SK-N-SH treated with all-trans-retinoic acid at 6 μM for 48 hours (cell line): ENCODE results near the gene CTNNBL1.

Source experiments
- ATAC-seq: fragments of 200-7000 bp; cut with Tn5 transposase; 3 replicates; pipeline ENCODE4 v1.9.1; 2020; ENCODE audit warnings: mild to moderate bottlenecking, moderate library complexity
- ARNTL ChIP-seq: fragments of 450-650 bp; formaldehyde crosslinking; IDR thresholded peaks from 2 replicates; pipeline ENCODE4 v1.5.0; 2020; ENCODE audit warnings: low read depth, mild to moderate bottlenecking, moderate library complexity, borderline replicate concordance
- BACH2 ChIP-seq: fragments of 250-450 bp; sonication (Bioruptor Pico); IDR thresholded peaks from 2 replicates; pipeline ENCODE4 v1.9.0; 2021; ENCODE audit warnings: mild to moderate bottlenecking, borderline replicate concordance
- CREB5 ChIP-seq: fragments of 250-450 bp; sonication (Bioruptor Pico); IDR thresholded peaks from 2 replicates; pipeline ENCODE4 v1.5.1; 2020; ENCODE audit warnings: low read depth, mild to moderate bottlenecking, moderate library complexity
- CSDC2 ChIP-seq: fragments of 250-450 bp; sonication (Bioruptor Pico); IDR thresholded peaks from 2 replicates; pipeline ENCODE4 v1.5.0; 2020; ENCODE audit warnings: mild to moderate bottlenecking, moderate library complexity
- CSRNP3 ChIP-seq: fragments of 250-450 bp; sonication (Bioruptor Pico); IDR thresholded peaks from 2 replicates; pipeline ENCODE4 v1.5.1; 2021; ENCODE audit warnings: mild to moderate bottlenecking, moderate library complexity
- ESRRG ChIP-seq: fragments of 250-450 bp; sonication (Bioruptor Pico); IDR thresholded peaks from 2 replicates; pipeline ENCODE4 v1.6.1; 2021; ENCODE audit warnings: mild to moderate bottlenecking
- OSR1 ChIP-seq: fragments of 250-450 bp; sonication (Bioruptor Pico); IDR thresholded peaks from 2 replicates; pipeline ENCODE4 v1.8.0; 2022; ENCODE audit warnings: moderate library complexity, mild to moderate bottlenecking, inconsistent platforms
- PATZ1 ChIP-seq: fragments of 250-450 bp; sonication (Bioruptor Pico); IDR thresholded peaks from 2 replicates; pipeline ENCODE4 v1.8.0; 2020; ENCODE audit warnings: mild to moderate bottlenecking, moderate library complexity, borderline replicate concordance
- POU6F1 ChIP-seq: fragments of 250-450 bp; sonication (Bioruptor Pico); IDR thresholded peaks from 2 replicates; pipeline ENCODE4 v1.8.0; 2021; ENCODE audit warnings: low read depth, mild to moderate bottlenecking, moderate library complexity, borderline replicate concordance
- PPARA ChIP-seq: fragments of 250-450 bp; sonication (Bioruptor Pico); IDR thresholded peaks from 2 replicates; pipeline ENCODE4 v1.5.0; 2020; ENCODE audit warnings: mild to moderate bottlenecking, borderline replicate concordance
- RARB ChIP-seq: fragments of 250-450 bp; sonication (Bioruptor Pico); IDR thresholded peaks from 2 replicates; pipeline ENCODE4 v1.8.0; 2021; ENCODE audit warnings: mild to moderate bottlenecking, moderate library complexity
- SNAI2 ChIP-seq: fragments of 250-450 bp; sonication (Bioruptor Pico); IDR thresholded peaks from 2 replicates; pipeline ENCODE4 v1.5.0; 2020; ENCODE audit warnings: mild to moderate bottlenecking, moderate library complexity
- TCF4 ChIP-seq: fragments of 250-450 bp; sonication (Bioruptor Pico); IDR thresholded peaks from 2 replicates; pipeline ENCODE4 v1.8.0; 2021; ENCODE audit warnings: mild to moderate bottlenecking, moderate library complexity, borderline replicate concordance
- TOX ChIP-seq: fragments of 250-450 bp; sonication (Bioruptor Pico); IDR thresholded peaks from 2 replicates; pipeline ENCODE4 v1.8.0; 2021; ENCODE audit warnings: mild to moderate bottlenecking, moderate library complexity, borderline replicate concordance
- TSHZ2 ChIP-seq: fragments of 250-450 bp; sonication (Bioruptor Pico); IDR thresholded peaks from 2 replicates; pipeline ENCODE4 v1.5.0; 2020; ENCODE audit warnings: mild to moderate bottlenecking, moderate library complexity
- ZC3H10 ChIP-seq: fragments of 250-450 bp; sonication (Bioruptor Pico); IDR thresholded peaks from 2 replicates; pipeline ENCODE4 v1.5.1; 2021; ENCODE audit warnings: mild to moderate bottlenecking, moderate library complexity
- ZFP3 ChIP-seq: fragments of 250-450 bp; sonication (Bioruptor Pico); IDR thresholded peaks from 2 replicates; pipeline ENCODE4 v1.5.0; 2020; ENCODE audit warnings: mild to moderate bottlenecking, moderate library complexity
- ZFP30 ChIP-seq: fragments of 450-650 bp; formaldehyde crosslinking; IDR thresholded peaks from 2 replicates; pipeline ENCODE4 v1.5.0; 2022; ENCODE audit warnings: mild to moderate bottlenecking, moderate library complexity
- ZNF565 ChIP-seq: fragments of 450-650 bp; formaldehyde crosslinking; conservative IDR thresholded peaks from 2 replicates; pipeline ENCODE4 v1.5.0; 2020; ENCODE audit warnings: low read depth, mild to moderate bottlenecking, moderate library complexity
- ZNF70 ChIP-seq: fragments of 450-650 bp; formaldehyde crosslinking; IDR thresholded peaks from 2 replicates; pipeline ENCODE4 v1.5.0; 2020; ENCODE audit warnings: mild to moderate bottlenecking, moderate library complexity
- ZNF8 ChIP-seq: fragments of 450-650 bp; formaldehyde crosslinking; IDR thresholded peaks from 2 replicates; pipeline ENCODE4 v1.5.0; 2020; ENCODE audit warnings: mild to moderate bottlenecking, moderate library complexity

Gene CTNNBL1

GRCh38 chr20:37693635-37694626 lies at the start of gene CTNNBL1:
Gene CTNNBL1, plus strand, starts transcription at chr20:37694030. Its CDS starts 93 bp downstream, at chr20:37694123.
- ATAC-seq, result peak; percentile 96

GRCh38 chr20:37644605-37645004 lies 49.2 kb upstream of the CTNNBL1 start:
- no peak for TF ChIP-seq OSR1
- no peak for TF ChIP-seq ESRRG (CRISPR knock-in tag)
- TF ChIP-seq BACH2 (CRISPR knock-in tag), result no peak
- no peak for TF ChIP-seq TCF4 (CRISPR knock-in tag)
- no peak for TF ChIP-seq CSDC2 (CRISPR knock-in tag)
- no peak for TF ChIP-seq ZNF565
- TF ChIP-seq ZNF8, result no peak
- no peak for TF ChIP-seq TOX
- no peak for TF ChIP-seq CSRNP3
- TF ChIP-seq PPARA (CRISPR knock-in tag), result no peak
- no peak for ATAC-seq

More at GRCh38 chr20:37693635-37694626, at the start of gene CTNNBL1:
- TF ChIP-seq BACH2 (CRISPR knock-in tag) (no peak), SNAI2 (CRISPR knock-in tag) (no peak), ZFP30 (CRISPR knock-in tag) (no peak), RARB (no peak), PPARA (CRISPR knock-in tag) (no peak), CSDC2 (CRISPR knock-in tag) (no peak), POU6F1 (no peak), ZNF565 (no peak), CSRNP3 (no peak), OSR1 (no peak), TCF4 (CRISPR knock-in tag) (no peak), TSHZ2 (CRISPR knock-in tag) (no peak), TOX (no peak), PATZ1 (CRISPR knock-in tag) (no peak), ZNF70 (CRISPR knock-in tag) (no peak), ZC3H10 (CRISPR knock-in tag) (no peak), ARNTL (CRISPR knock-in tag) (no peak)
- TF ChIP-seq, all 23 proteins: peak for 0

GRCh38 chr20:37647946-37648345 lies 45.9 kb upstream of the CTNNBL1 start:
- ATAC-seq, result no peak
- TF ChIP-seq TCF4 (CRISPR knock-in tag) (no peak), RARB (no peak), BACH2 (CRISPR knock-in tag) (no peak), OSR1 (no peak), CSRNP3 (no peak), ESRRG (CRISPR knock-in tag) (no peak), POU6F1 (no peak), CSDC2 (CRISPR knock-in tag) (no peak), PPARA (CRISPR knock-in tag) (no peak), ZFP3 (CRISPR knock-in tag) (no peak), CREB5 (no peak)
